CD4-positive, alpha-beta T cell treated with Interleukin-15 for 1 hour (primary cell): ENCODE measurements around the gene SIVA1.
"Not testable (repeated sequence)": the region's sequence is repeated elsewhere in the genome, so short reads cannot be mapped to it uniquely, and the experiment has no call there.

Source experiments
- DNase-seq: peaks from one replicate; pipeline ENCODE4 v3.0.0-alpha.2; 2020

Gene SIVA1

GRCh38 chr14:104735830-104736642, 16.9 kb upstream of the SIVA1 start:
- peak; percentile 48 for DNase-seq

GRCh38 chr14:104738375-104739019, 14.4 kb upstream of the SIVA1 start:
- no peak for DNase-seq

GRCh38 chr14:104739026-104739425, 13.9 kb upstream of the SIVA1 start:
- DNase-seq: no peak

- DNase-seq: no peak
Observed at GRCh38 chr14:104739546-104740516, 13.1 kb upstream of the SIVA1 start.

- DNase-seq: no peak
Observed at GRCh38 chr14:104741108-104741802, 11.7 kb upstream of the SIVA1 start.

GRCh38 chr14:104741803-104742251, 11.1 kb upstream of the SIVA1 start:
- DNase-seq: no peak

- no peak for DNase-seq
Observed at GRCh38 chr14:104742586-104743455, 10.1 kb upstream of the SIVA1 start.

- DNase-seq: no peak
Observed at GRCh38 chr14:104743461-104744380, 9.2 kb upstream of the SIVA1 start.

GRCh38 chr14:104744484-104744883, 8.5 kb upstream of the SIVA1 start:
- no peak for DNase-seq

GRCh38 chr14:104745431-104745830, 7.5 kb upstream of the SIVA1 start:
- DNase-seq: no peak

GRCh38 chr14:104746071-104746545, 6.8 kb upstream of the SIVA1 start:
- DNase-seq: no peak

GRCh38 chr14:104746934-104747481, 5.9 kb upstream of the SIVA1 start:
- no peak for DNase-seq

GRCh38 chr14:104747876-104748275, 5.1 kb upstream of the SIVA1 start:
- DNase-seq: no peak

- DNase-seq: no peak
Observed at GRCh38 chr14:104749111-104749649, 3.8 kb upstream of the SIVA1 start.

- DNase-seq: no peak
Observed at GRCh38 chr14:104750056-104750752, 2.7 kb upstream of the SIVA1 start.

GRCh38 chr14:104750753-104751057, 2.2 kb upstream of the SIVA1 start:
- DNase-seq: not testable (repeated sequence)

GRCh38 chr14:104751539-104752422, 1.2 kb upstream of the SIVA1 start:
- no peak for DNase-seq

GRCh38 chr14:104752423-104752734, 568 bp upstream of the SIVA1 start:
- DNase-seq: no peak
